Measurements from ENCODE around the gene ALDH1A1. TPM values are rescaled to one million over a fixed set of nuclear protein-coding genes. Genes with fewer than 3 reads are reported as not detected.
A peak's percentile ranks its signal among the peaks of the same experiment; 100 is the strongest.

Gene ALDH1A1
- total RNA-seq, 5 donors from 2014 or later (not counting 1 experiment from before 2014, with no cell fraction given): 0.47 to 1.3 (median 0.95) TPM

DNA sequence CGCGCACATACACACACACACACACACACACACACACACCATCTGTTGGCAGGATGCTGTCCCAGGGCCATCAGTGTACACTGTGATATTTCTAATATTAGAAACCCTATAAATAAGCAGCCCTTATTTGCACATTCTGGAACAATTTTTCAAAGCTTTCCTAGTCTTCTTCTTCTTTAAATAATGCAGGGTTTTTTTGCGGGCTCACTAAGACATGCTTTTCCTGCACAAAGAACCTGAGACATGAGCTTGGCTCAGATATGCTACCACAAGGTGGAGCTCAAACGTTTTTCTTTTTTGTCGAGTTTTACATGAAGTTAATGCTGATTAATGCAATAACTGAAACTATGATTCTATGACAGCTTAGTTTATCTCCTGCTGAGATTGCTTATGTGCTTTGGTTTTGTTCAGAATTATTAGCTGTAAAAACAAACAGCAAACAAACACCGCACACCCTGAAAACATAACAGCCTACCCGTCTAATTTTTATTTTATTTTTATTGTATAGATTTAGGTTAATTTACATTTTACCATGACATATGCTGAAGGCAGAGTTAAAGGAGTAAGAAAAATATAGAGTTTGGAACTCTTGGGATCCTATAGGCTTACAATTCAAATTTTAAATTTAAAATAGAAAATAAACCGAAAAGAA, 95.8 kb downstream of the ALDH1A1 start:
- H3K27me3 ChIP-seq (replicated peaks in 1 of 2; ENCODE audit: control insufficient read depth in 2 of 2, extremely low read depth in 1 of 2, insufficient read depth in 2 of 2, low read length in 1 of 2): no peaks in the 10 kb centered on the region
- H3K4me1 ChIP-seq (ENCODE audit: control insufficient read depth in 1 of 2, extremely low read depth in 1 of 2, insufficient read depth in 2 of 2, low read length in 2 of 2): no peaks in the 10 kb centered on the region
- H3K36me3 Mint-ChIP-seq: no peaks in the 10 kb centered on the region
- ChIA-PET POLR2A (no interaction called here), CTCF (interaction anchor here in 1 of 2 donors (1.0 kb wide), 1 partner anchor 166 kb away, joined by 5 read pairs; no protein-coding TSS in a partner anchor)
- no peak overlapping the region for H3K27ac Mint-ChIP-seq
- no peak overlapping the region for H3K27ac ChIP-seq (ENCODE audit: low read length)
- WGBS (ENCODE audit: insufficient coverage): 60% methylated on average over 1 of the region's 8 CpGs
- no peak overlapping the region for H3K4me3 Mint-ChIP-seq
- DNase-seq: peak in 1 of 35 experiments; percentile 24
- no peaks in the 10 kb centered on the region for H3K9me3 Mint-ChIP-seq
- H3K36me3 ChIP-seq (ENCODE audit: control insufficient read depth in 2 of 2, extremely low read depth in 1 of 2, insufficient read depth in 1 of 2, low read length in 1 of 2): no peaks in the 10 kb centered on the region
- no peaks in the 10 kb centered on the region for H3K27me3 Mint-ChIP-seq
- no peak for ATAC-seq (replicated peaks in 1 of 4)
- no peaks in the 10 kb centered on the region for H3K4me1 Mint-ChIP-seq
- no peak overlapping the region for H3K4me3 ChIP-seq (ENCODE audit: control insufficient read depth in 1 of 2, extremely low read depth in 1 of 2, low read length in 1 of 2)
- no peaks in the 10 kb centered on the region for H3K9me3 ChIP-seq

DNA sequence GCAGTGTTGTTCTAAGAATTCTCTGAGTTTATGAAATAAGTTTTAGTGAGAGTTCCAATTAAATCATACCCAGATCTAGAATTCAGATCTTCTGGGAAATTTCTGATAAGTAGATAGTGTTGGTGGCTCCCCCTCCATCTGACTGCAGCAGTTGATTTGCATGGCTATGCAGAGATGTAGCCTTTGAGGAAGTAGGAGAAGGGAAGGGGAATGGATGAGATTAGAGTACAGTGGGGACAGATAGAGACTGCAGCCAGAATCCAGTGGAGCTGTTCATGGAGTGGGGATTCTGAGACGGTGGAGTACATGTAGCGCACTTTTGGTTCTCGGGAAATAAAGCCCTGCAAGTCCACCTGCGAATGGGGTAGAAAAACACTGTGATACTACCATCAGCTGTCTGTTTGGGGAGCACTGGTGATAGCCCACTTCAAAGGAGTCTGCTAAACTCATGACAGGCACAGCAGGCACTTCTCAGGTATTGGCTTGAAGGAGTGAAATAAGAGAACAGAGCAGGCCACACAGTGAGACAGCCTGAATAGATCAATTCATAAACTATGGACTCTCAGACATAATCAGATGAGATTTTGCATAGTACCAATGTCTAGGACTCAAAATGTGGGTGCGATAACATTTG, 96.8 kb downstream of the ALDH1A1 start:
- POLR2A ChIA-PET: no interaction called here
- no peaks in the 10 kb centered on the region for H3K36me3 Mint-ChIP-seq
- 96% methylated on average over 3 of the region's 5 CpGs for WGBS (ENCODE audit: insufficient coverage)
- no peak for DNase-seq
- Histone ChIP-seq H3K9me3 (no peaks in the 10 kb centered on the region), H3K4me1 (ENCODE audit: control insufficient read depth in 1 of 2, extremely low read depth in 1 of 2, insufficient read depth in 2 of 2, low read length in 2 of 2) (no peaks in the 10 kb centered on the region), H3K4me3 (ENCODE audit: control insufficient read depth in 1 of 2, extremely low read depth in 1 of 2, low read length in 1 of 2) (no peak overlapping the region), H3K27ac (ENCODE audit: low read length) (no peak overlapping the region), H3K27me3 (replicated peaks in 1 of 2; ENCODE audit: control insufficient read depth in 2 of 2, extremely low read depth in 1 of 2, insufficient read depth in 2 of 2, low read length in 1 of 2) (no peaks in the 10 kb centered on the region), H3K36me3 (ENCODE audit: control insufficient read depth in 2 of 2, extremely low read depth in 1 of 2, insufficient read depth in 1 of 2, low read length in 1 of 2) (no peaks in the 10 kb centered on the region)
- CTCF ChIA-PET: no interaction called here
- ATAC-seq (replicated peaks in 1 of 4): no peak
- H3K27ac Mint-ChIP-seq: no peak overlapping the region
- no peaks in the 10 kb centered on the region for H3K9me3 Mint-ChIP-seq
- H3K4me1 Mint-ChIP-seq: no peaks in the 10 kb centered on the region
- H3K4me3 Mint-ChIP-seq: no peak overlapping the region
- no peaks in the 10 kb centered on the region for H3K27me3 Mint-ChIP-seq

DNA sequence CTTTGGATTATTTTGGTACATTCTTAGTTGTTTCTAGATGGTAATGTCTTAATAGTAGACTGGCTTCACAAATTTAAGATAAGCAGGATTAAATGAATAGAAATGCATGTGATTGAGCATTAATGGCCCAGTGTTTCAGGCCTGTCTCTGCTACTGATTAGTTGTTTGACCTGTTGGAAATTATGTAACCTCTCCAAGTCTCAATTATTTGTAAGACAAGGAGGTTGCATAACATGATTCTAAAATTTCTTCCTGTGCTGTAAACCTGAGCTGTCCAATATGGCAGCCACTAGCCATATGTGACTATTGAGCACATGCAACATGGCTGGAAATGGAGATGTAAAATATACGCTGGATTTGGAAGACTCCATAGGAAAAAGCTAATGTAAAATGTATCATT, 97.5 kb downstream of the ALDH1A1 start:
- CTCF ChIA-PET: no interaction called here
- Mint-ChIP-seq H3K27ac (no peak overlapping the region), H3K36me3 (no peaks in the 10 kb centered on the region), H3K9me3 (no peaks in the 10 kb centered on the region), H3K27me3 (no peaks in the 10 kb centered on the region), H3K4me1 (no peaks in the 10 kb centered on the region), H3K4me3 (no peak overlapping the region)
- Histone ChIP-seq H3K4me3 (ENCODE audit: control insufficient read depth in 1 of 2, extremely low read depth in 1 of 2, low read length in 1 of 2) (no peak overlapping the region), H3K4me1 (ENCODE audit: control insufficient read depth in 1 of 2, extremely low read depth in 1 of 2, insufficient read depth in 2 of 2, low read length in 2 of 2) (no peaks in the 10 kb centered on the region), H3K9me3 (no peaks in the 10 kb centered on the region), H3K27ac (ENCODE audit: low read length) (no peak overlapping the region), H3K36me3 (ENCODE audit: control insufficient read depth in 2 of 2, extremely low read depth in 1 of 2, insufficient read depth in 1 of 2, low read length in 1 of 2) (no peaks in the 10 kb centered on the region), H3K27me3 (replicated peaks in 1 of 2; ENCODE audit: control insufficient read depth in 2 of 2, extremely low read depth in 1 of 2, insufficient read depth in 2 of 2, low read length in 1 of 2) (no peaks in the 10 kb centered on the region)
- no peak for ATAC-seq (replicated peaks in 1 of 4)
- POLR2A ChIA-PET: no interaction called here
- no peak for DNase-seq
- WGBS (ENCODE audit: insufficient coverage): no CpG with 5 or more reads among the region's 1 CpG

Other genes starting within 250 kb of the ALDH1A1 start
- gene ANXA1, start 198.8 kb upstream of the ALDH1A1 start, total RNA-seq: 100 to 1,000 TPM; 173 to 570 (median 200) TPM

All from T-cell (primary cell).